GM12878 (cell line): ENCODE data around the gene MPP1. TPM values are rescaled to one million over a fixed set of nuclear protein-coding genes. Genes with fewer than 3 reads are reported as not detected.

Source experiments
- ATAC-seq: fragments of 200-7000 bp; cut with Tn5 transposase; 3 replicates; pipeline ENCODE4 v1.9.1; 2020; ENCODE audit warnings: mild to moderate bottlenecking, moderate library complexity
- BruUV-seq: library from RNA; stranded (reverse); fragments of 400-500 nt; replicated peaks from 2 replicates; lab custom pipeline; 2021; lab: Mats Ljungman, UMichigan
- CTCF ChIA-PET: fragments of 300-600 bp; sonication (Branson Sonifier 250); formaldehyde crosslinking; extraction: SDS; loops from one replicate; lab custom pipeline; 2021; ENCODE audit warnings: inconsistent platforms; lab: Yijun Ruan, JAX
- POLR2A ChIA-PET: fragments of 350-600 bp; formaldehyde crosslinking; extraction: SDS; loops from one replicate; lab custom pipeline; 2021; ENCODE audit warnings: inconsistent platforms; lab: Charles Lee
- RAD21 ChIA-PET: fragments of 300-600 bp; sonication (Branson Sonifier 250); formaldehyde crosslinking; loops from one replicate; lab custom pipeline; 2023; ENCODE audit warnings: antibody characterized with exemption; ENCODE audit not compliant: unreplicated experiment; lab: Charles Lee
- SMC1A ChIA-PET: fragments of 300-600 bp; sonication (Branson Sonifier 250); formaldehyde crosslinking; loops from one replicate; lab custom pipeline; 2023; ENCODE audit not compliant: unreplicated experiment, uncharacterized antibody; lab: Charles Lee
- DNase-seq: peaks from one replicate; pipeline ENCODE4 v3.0.0-alpha.2; 2011; ENCODE audit warnings: low read depth, low spot score
- FAIRE-seq: peaks from 3 replicates; lab custom pipeline; 2011; peaks lifted over from hg19 to GRCh38; lab: Jason Lieb, UNC
- H2AFZ ChIP-seq: 2 replicates; pipeline ENCODE4 v1.6.0; 2011; ENCODE audit warnings: low read depth, low read length, control low read depth; ENCODE audit not compliant: control insufficient read depth
- H3K27ac ChIP-seq: 2 replicates; pipeline ENCODE4 v1.5.1; 2011; ENCODE audit warnings: control low read depth; ENCODE audit not compliant: control insufficient read depth, insufficient read depth
- H3K27me3 ChIP-seq, 2 experiments: replicated peaks in 1 of 2; 2 replicates each; pipeline versions ENCODE4 v1.6.0 to v1.6.1; 2011; ENCODE audit warnings: low read length in 1 of 2; ENCODE audit not compliant: control insufficient read depth in 2 of 2, insufficient read depth in 2 of 2
- H3K36me3 ChIP-seq, 2 experiments: 2 replicates each; pipeline ENCODE4 v1.5.1; 2011; ENCODE audit warnings: low read length in 1 of 2; ENCODE audit not compliant: control insufficient read depth in 2 of 2, insufficient read depth in 2 of 2
- H3K4me1 ChIP-seq: 2 replicates; pipeline ENCODE4 v1.6.1; 2011; ENCODE audit warnings: mild to moderate bottlenecking, low read length, moderate library complexity, mixed read lengths; ENCODE audit not compliant: control insufficient read depth, insufficient read depth
- H3K4me2 ChIP-seq: 2 replicates; pipeline ENCODE4 v1.6.0; 2011; ENCODE audit warnings: control low read depth; ENCODE audit not compliant: control insufficient read depth, insufficient read depth
- H3K4me3 ChIP-seq: fragments of 200-600 bp; sonication (generic); 2 replicates; pipeline ENCODE4 v1.5.1; 2016
- H3K79me2 ChIP-seq: 2 replicates; pipeline ENCODE4 v1.6.0; 2011; ENCODE audit warnings: low read length; ENCODE audit not compliant: control insufficient read depth, insufficient read depth
- H3K9ac ChIP-seq: 2 replicates; pipeline ENCODE4 v1.8.0; 2011; ENCODE audit warnings: low read length, control low read depth, mixed read lengths; ENCODE audit not compliant: control insufficient read depth, insufficient read depth
- H3K9me3 ChIP-seq: replicated peaks from 3 replicates; pipeline ENCODE4 v1.5.1; 2011; ENCODE audit warnings: mild to moderate bottlenecking, low read length; ENCODE audit not compliant: control insufficient read depth, insufficient read depth
- H4K20me1 ChIP-seq: 2 replicates; pipeline ENCODE4 v1.6.0; 2011; ENCODE audit not compliant: control insufficient read depth, insufficient read depth
- CBFB ChIP-seq: IDR thresholded peaks from 2 replicates; pipeline ENCODE4 v1.6.1; 2016; ENCODE audit warnings: antibody characterized with exemption, low read depth
- CTCF ChIP-seq, 3 experiments: IDR thresholded peaks in 2 of 3; conservative IDR thresholded peaks in 1 of 3; 2 replicates each; pipeline ENCODE4 v1.5.1; 2011; ENCODE audit warnings: low read depth in 3 of 3, low read length in 3 of 3, mild to moderate bottlenecking in 3 of 3, control low read depth in 2 of 3, moderate library complexity in 2 of 3, inconsistent platforms in 1 of 3, mixed read lengths in 1 of 3; ENCODE audit not compliant: control insufficient read depth in 2 of 3, insufficient read depth in 1 of 3; ENCODE audit errors: extremely low read depth in 1 of 3
- E4F1 ChIP-seq: fragments of 450-650 bp; IDR thresholded peaks from 2 replicates; pipeline ENCODE4 v1.6.1; 2018; ENCODE audit warnings: borderline replicate concordance, mild to moderate bottlenecking; ENCODE audit not compliant: partially characterized antibody
- ETV6 ChIP-seq, 2 experiments: fragments of 450-650 bp in 1 of 2; IDR thresholded peaks in 1 of 2; conservative IDR thresholded peaks in 1 of 2; 2 replicates each; pipeline ENCODE4 v1.6.1; 2014; ENCODE audit warnings: antibody characterized with exemption in 1 of 2, borderline replicate concordance in 1 of 2, low read depth in 1 of 2, mild to moderate bottlenecking in 1 of 2, moderate library complexity in 1 of 2
- EZH2 ChIP-seq: IDR thresholded peaks from 2 replicates; pipeline ENCODE4 v1.6.1; 2012; ENCODE audit warnings: low read depth, mild to moderate bottlenecking, control low read depth, inconsistent platforms, low read length, borderline replicate concordance; ENCODE audit not compliant: control insufficient read depth
- MEF2B ChIP-seq: fragments of 450-650 bp; IDR thresholded peaks from 2 replicates; pipeline ENCODE4 v1.6.1; 2018; ENCODE audit warnings: mild to moderate bottlenecking, moderate library complexity; ENCODE audit not compliant: partially characterized antibody, poor library complexity, severe bottlenecking
- NFYB ChIP-seq: IDR thresholded peaks from 2 replicates; pipeline ENCODE4 v1.6.1; 2011; ENCODE audit warnings: low read depth, mild to moderate bottlenecking, low read length, improper control_type of control experiment, moderate library complexity; ENCODE audit not compliant: insufficient read depth
- NR2C2 ChIP-seq: IDR thresholded peaks from 2 replicates; pipeline ENCODE4 v1.6.1; 2011; ENCODE audit warnings: borderline replicate concordance, low read depth; ENCODE audit not compliant: control insufficient read depth, insufficient read length
- RB1 ChIP-seq: fragments of 450-650 bp; formaldehyde crosslinking; IDR thresholded peaks from 2 replicates; pipeline ENCODE4 v1.6.1; 2017; ENCODE audit warnings: mild to moderate bottlenecking, borderline replicate concordance
- RUNX3 ChIP-seq: IDR thresholded peaks from 2 replicates; pipeline ENCODE4 v1.6.1; 2012; ENCODE audit warnings: low read length, inconsistent platforms
- SREBF2 ChIP-seq: IDR thresholded peaks from 2 replicates; pipeline ENCODE4 v1.6.1; 2012; ENCODE audit warnings: mild to moderate bottlenecking, low read length
- TBL1XR1 ChIP-seq: IDR thresholded peaks from 2 replicates; pipeline ENCODE4 v1.6.1; 2012; ENCODE audit warnings: low read depth, low read length, improper control_type of control experiment
- WGBS: methylation state at CpG from one replicate; pipeline ENCODE4 v1.1.6; 2016; ENCODE audit warnings: low lambda C conversion rate; ENCODE audit not compliant: insufficient replicate concordance, insufficient coverage; ENCODE audit errors: missing lambda C conversion rate; 5-methylcytosine and 5-hydroxymethylcytosine counted together
- in situ Hi-C: fragments of 300-500 bp; cut with MboI; formaldehyde crosslinking; loops from 9 replicates; pipeline ENCODE4 v1.14.3; 2018; ENCODE audit warnings: mixed read lengths
- intact Hi-C: fragments of 100-400 bp; cut with micrococcal nuclease; formaldehyde crosslinking; loops from one replicate; pipeline ENCODE4 v1.14.2; 2022; ENCODE audit not compliant: unreplicated experiment
- polyA plus RNA-seq, 11 experiments: library from polyadenylated mRNA; depleted of rRNA in 4 of 11; unstranded in 6 of 11; stranded (reverse) in 5 of 11; fragments of >200 nt; fragmentation: Nextera tagmentation in 4 of 11; fragmentation: Illumina TruSeq in 1 of 11; extraction: Ambion mirVana in 4 of 11; extraction: Trizol in 1 of 11; gene quantifications; 1 replicate in 1 of 11; 2 replicates in 10 of 11; pipeline versions ENCODE4 v1.2.1 to v1.2.3, GENCODE V29; 2011 to 2016; ENCODE audit warnings: inconsistent platforms in 2 of 11, missing spikeins in 2 of 11, low read depth in 1 of 11
- total RNA-seq, 4 experiments: library from RNA; depleted of rRNA in 3 of 4; stranded (reverse); fragments of >200 nt in 3 of 4; fragmentation: Illumina TruSeq in 1 of 4; extraction: Trizol in 1 of 4; gene quantifications; 2 replicates each; pipeline versions ENCODE4 v1.2.1 to v1.2.3, GENCODE V29; 2013 to 2021
- TF ChIP-seq, protein P1 (sequence below): fragments of 450-650 bp; IDR thresholded peaks from 2 replicates; pipeline ENCODE4 v1.6.1; 2016; ENCODE audit warnings: mild to moderate bottlenecking

MPP1 gene
- total and polyA plus RNA-seq, 10 of the 15 experiments (the other 5 are each of a cell fraction or from before 2014, with no cell fraction given), result 1.9 to 20.1 (median 14.8) TPM

- TF ChIP-seq ETV6 (conservative IDR thresholded peaks at IDR 0.05 in 1 of 2, IDR thresholded peaks at IDR 0.05 in 1 of 2; ENCODE audit: borderline replicate concordance in 1 of 2, low read depth in 1 of 2), result no peak
- no peak for TF ChIP-seq SREBF2
- TF ChIP-seq CBFB, result no peak
Measured at GRCh38 chrX:154733066-154733425, 72.2 kb downstream of the MPP1 start (continued).

DNA sequence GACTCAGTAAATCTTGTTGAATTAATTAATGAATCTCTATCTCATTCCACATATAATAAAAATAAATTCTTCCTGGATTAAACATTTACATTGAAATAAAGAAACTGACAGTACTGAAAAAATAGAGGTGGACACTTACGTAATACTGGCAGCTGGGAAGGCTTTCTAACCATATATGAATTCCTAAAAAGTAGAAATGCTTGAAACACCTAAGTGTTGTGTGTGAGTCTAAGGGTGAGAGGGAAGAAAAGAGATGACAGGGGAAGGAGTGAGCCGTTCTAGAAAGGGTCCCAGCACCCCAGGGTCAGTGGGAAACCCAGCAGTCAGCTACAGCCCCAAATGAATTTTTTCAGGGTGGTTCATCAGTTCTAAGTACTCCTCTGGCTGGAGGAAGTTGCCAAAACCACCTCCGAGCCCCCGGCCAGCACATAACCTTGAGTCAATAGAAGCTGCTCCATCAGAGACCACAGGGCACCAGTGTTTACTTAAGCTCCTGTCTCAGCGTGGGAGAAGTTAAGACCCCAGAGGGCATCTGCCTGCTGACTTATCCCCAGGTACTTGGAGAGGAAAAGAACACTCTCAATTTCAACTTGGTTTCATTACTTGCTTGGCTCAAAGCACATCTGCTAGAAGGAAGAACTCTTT lies 72.7 kb downstream of the MPP1 start:
- H3K27ac ChIP-seq, result no peak overlapping the region
- no peak for ATAC-seq
- TF ChIP-seq CTCF (IDR thresholded peaks at IDR 0.05 in 2 of 3, conservative IDR thresholded peaks at IDR 0.05 in 1 of 3; ENCODE audit: control insufficient read depth in 2 of 3, extremely low read depth in 1 of 3, insufficient read depth in 1 of 3, low read depth in 3 of 3, low read length in 3 of 3) (no peak), NR2C2 (no peak), E4F1 (no peak), EZH2 (no peak), NFYB (no peak), TBL1XR1 (no peak), RUNX3 (no peak), MEF2B (no peak), RB1 (no peak)
- TF ChIP-seq, protein P1, sequence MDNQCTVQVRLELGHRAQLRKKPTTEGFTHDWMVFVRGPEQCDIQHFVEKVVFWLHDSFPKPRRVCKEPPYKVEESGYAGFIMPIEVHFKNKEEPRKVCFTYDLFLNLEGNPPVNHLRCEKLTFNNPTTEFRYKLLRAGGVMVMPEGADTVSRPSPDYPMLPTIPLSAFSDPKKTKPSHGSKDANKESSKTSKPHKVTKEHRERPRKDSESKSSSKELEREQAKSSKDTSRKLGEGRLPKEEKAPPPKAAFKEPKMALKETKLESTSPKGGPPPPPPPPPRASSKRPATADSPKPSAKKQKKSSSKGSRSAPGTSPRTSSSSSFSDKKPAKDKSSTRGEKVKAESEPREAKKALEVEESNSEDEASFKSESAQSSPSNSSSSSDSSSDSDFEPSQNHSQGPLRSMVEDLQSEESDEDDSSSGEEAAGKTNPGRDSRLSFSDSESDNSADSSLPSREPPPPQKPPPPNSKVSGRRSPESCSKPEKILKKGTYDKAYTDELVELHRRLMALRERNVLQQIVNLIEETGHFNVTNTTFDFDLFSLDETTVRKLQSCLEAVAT, result no peak

More for the DNA sequence above, 72.7 kb downstream of the MPP1 start:
- no TSS peak for BruUV-seq
- ChIA-PET SMC1A (interaction anchor here (1.0 kb wide), 1 partner anchor 16 kb away, joined by 6 read pairs; no protein-coding TSS in a partner anchor), POLR2A (no interaction called here), RAD21 (no interaction called here), CTCF (interaction anchor here (4.8 kb wide), 1 partner anchor 16 kb away, joined by 19 read pairs; no protein-coding TSS in a partner anchor)
- no peak for FAIRE-seq
- H3K4me1 ChIP-seq, result peaks cover 8% of the 10 kb centered on the region
- no peak for DNase-seq
- H3K4me3 ChIP-seq, result no peak overlapping the region
- no peaks in the 10 kb centered on the region for H3K9me3 ChIP-seq
- H3K4me2 ChIP-seq, result no peak overlapping the region
- 44% methylated on average over 5 of the region's 5 CpGs for WGBS
- H4K20me1 ChIP-seq, result no peaks in the 10 kb centered on the region
- H3K27me3 ChIP-seq, result no peaks in the 10 kb centered on the region
- peak overlapping the region; percentile 25; the same call in 1 of the 2 replicates for H2AFZ ChIP-seq
- H3K9ac ChIP-seq, result no peak overlapping the region
- intact Hi-C loops, result no loop called here
- in situ Hi-C loops, result loop anchor here (25.0 kb wide), 1 partner anchor 145 kb away; the partner anchor contains the start of gene CTAG1A
- no peaks in the 10 kb centered on the region for H3K36me3 ChIP-seq
- H3K79me2 ChIP-seq, result no peaks in the 10 kb centered on the region
